Measurements from ENCODE around the gene POLE4.
A peak's percentile ranks its signal among the peaks of the same experiment; 100 is the strongest.

POLE4 gene

GRCh38 chr2:74958274-74959105, at the start of gene POLE4:
TSS of gene POLE4 (plus strand) at chr2:74958643. CDS start at chr2:74958680, 37 bp downstream.
- peak; percentile 94 to 95 for DNase-seq

GRCh38 chr2:74908748-74909444, 49.5 kb upstream of the POLE4 start:
- DNase-seq: no peak

- no peak for DNase-seq
These were observed 48.2 kb upstream of the POLE4 start for GRCh38 chr2:74910245-74910644.

- no peak for DNase-seq
These were observed 47.4 kb upstream of the POLE4 start for GRCh38 chr2:74911061-74911460.

- no peak for DNase-seq
These were observed 42.7 kb upstream of the POLE4 start for GRCh38 chr2:74915743-74916142.

- no peak for DNase-seq
These were observed 42.0 kb upstream of the POLE4 start for GRCh38 chr2:74916394-74916793.

- DNase-seq: no peak
These were observed 40.5 kb upstream of the POLE4 start for GRCh38 chr2:74917702-74918619.

- DNase-seq: peak; percentile 61 to 68
These were observed 38.6 kb upstream of the POLE4 start for GRCh38 chr2:74919827-74920226.

GRCh38 chr2:74921236-74921736, 37.2 kb upstream of the POLE4 start:
- DNase-seq: no peak

- DNase-seq: no peak
These were observed 35.7 kb upstream of the POLE4 start for GRCh38 chr2:74922592-74923227.

GRCh38 chr2:74924463-74925265, 33.8 kb upstream of the POLE4 start:
- DNase-seq: no peak

- no peak for DNase-seq
These were observed 33.1 kb upstream of the POLE4 start for GRCh38 chr2:74925361-74925786.

- DNase-seq: no peak
These were observed 30.8 kb upstream of the POLE4 start for GRCh38 chr2:74927621-74928020.

GRCh38 chr2:74930811-74931486, 27.5 kb upstream of the POLE4 start:
- DNase-seq: no peak

GRCh38 chr2:74931940-74932339, 26.5 kb upstream of the POLE4 start:
- no peak for DNase-seq

- no peak for DNase-seq
These were observed 22.5 kb upstream of the POLE4 start for GRCh38 chr2:74935975-74936391.

GRCh38 chr2:74937221-74937880, 21.1 kb upstream of the POLE4 start:
- DNase-seq: no peak

GRCh38 chr2:74938264-74938663, 20.2 kb upstream of the POLE4 start:
- no peak for DNase-seq

GRCh38 chr2:74939919-74940812, 18.3 kb upstream of the POLE4 start:
- no peak for DNase-seq

Measured in CD4-positive, alpha-beta T cell treated with Interleukin-4 for 1 hour (primary cell).